SK-N-SH (cell line): ENCODE data around the gene IGSF9B. TPM values are rescaled to one million over a fixed set of nuclear protein-coding genes. Genes with fewer than 3 reads are reported as not detected.

Source experiments
- CTCF ChIA-PET: fragments of 300-600, 350-600 bp; formaldehyde crosslinking; extraction: SDS; loops from one replicate; lab custom pipeline; 2021; lab: Yijun Ruan, JAX
- POLR2A ChIA-PET: fragments of 350-600 bp; sonication (Branson Sonifier 250); formaldehyde crosslinking; extraction: SDS; loops from one replicate; lab custom pipeline; 2020; ENCODE audit warnings: antibody characterized with exemption, inconsistent platforms; lab: Yijun Ruan, JAX
- DNase-seq: peaks from one replicate; pipeline ENCODE4 v3.0.0; 2012
- H2AFZ ChIP-seq: fragments of 200-600 bp; sonication (generic); 2 replicates; pipeline ENCODE4 v1.8.1; 2016; ENCODE audit warnings: antibody characterized with exemption, mild to moderate bottlenecking, low read depth
- H3F3A ChIP-seq: fragments of 200-600 bp; sonication (generic); replicated peaks from 2 replicates; pipeline ENCODE3; 2016; ENCODE audit warnings: antibody characterized with exemption, mild to moderate bottlenecking; ENCODE audit not compliant: insufficient read depth
- H3K27ac ChIP-seq, 2 experiments: fragments of 200-500 bp in 1 of 2; fragments of 200-600 bp in 1 of 2; sonication (Bioruptor generic) in 1 of 2; sonication (generic), shearing (Covaris generic) in 1 of 2; 2 replicates each; pipeline versions ENCODE4 v1.5.1 to v1.6.1; 2014 to 2016; ENCODE audit warnings: low read depth in 2 of 2, inconsistent platforms in 1 of 2, low read length in 1 of 2, mild to moderate bottlenecking in 1 of 2, mixed read lengths in 1 of 2
- H3K27me3 ChIP-seq: fragments of 200-600 bp; sonication (generic), shearing (Covaris generic); 2 replicates; pipeline ENCODE4 v1.6.1; 2016; ENCODE audit warnings: mixed run types; ENCODE audit not compliant: insufficient read depth
- H3K36me3 ChIP-seq, 2 experiments: fragments of 200-500 bp in 1 of 2; fragments of 200-600 bp in 1 of 2; sonication (Bioruptor generic) in 1 of 2; sonication (generic) in 1 of 2; replicated peaks in 1 of 2; 2 replicates each; pipeline versions ENCODE3 to v1.5.1; 2014 to 2016; ENCODE audit warnings: low read length in 1 of 2, mild to moderate bottlenecking in 1 of 2; ENCODE audit not compliant: insufficient read depth in 2 of 2, control insufficient read depth in 1 of 2
- H3K4me1 ChIP-seq, 2 experiments: fragments of 200-500 bp in 1 of 2; fragments of 200-600 bp in 1 of 2; sonication (Bioruptor generic) in 1 of 2; sonication (generic), shearing (Covaris generic) in 1 of 2; 2 replicates each; pipeline versions ENCODE4 v1.5.1 to v1.6.1; 2014 to 2016; ENCODE audit warnings: low read depth in 1 of 2, low read length in 1 of 2, mixed run types in 1 of 2; ENCODE audit not compliant: insufficient read depth in 2 of 2, control insufficient read depth in 1 of 2
- H3K4me2 ChIP-seq: fragments of 200-600 bp; sonication (generic), shearing (Covaris generic); 2 replicates; pipeline ENCODE4 v1.6.1; 2017; ENCODE audit warnings: mixed run types
- H3K4me3 ChIP-seq, 2 experiments: fragments of 200-500 bp in 1 of 2; fragments of 200-600 bp in 1 of 2; sonication (Bioruptor generic) in 1 of 2; sonication (generic), shearing (Covaris generic) in 1 of 2; 2 replicates each; pipeline versions ENCODE4 v1.5.1 to v1.8.1; 2014 to 2016; ENCODE audit warnings: low read depth in 2 of 2, inconsistent platforms in 1 of 2, low read length in 1 of 2, mild to moderate bottlenecking in 1 of 2, mixed read lengths in 1 of 2, moderate library complexity in 1 of 2
- H3K79me2 ChIP-seq: fragments of 200-600 bp; sonication (generic); 2 replicates; pipeline ENCODE4 v1.8.1; 2017; ENCODE audit warnings: mild to moderate bottlenecking; ENCODE audit not compliant: insufficient read depth
- H3K9ac ChIP-seq: fragments of 200-600 bp; sonication (generic); 2 replicates; pipeline ENCODE4 v1.6.1; 2017; ENCODE audit warnings: mixed run types
- H3K9me2 ChIP-seq: fragments of 200-600 bp; sonication (generic); 2 replicates; pipeline ENCODE4 v1.6.1; 2017; ENCODE audit warnings: mixed run types
- H3K9me3 ChIP-seq: fragments of 200-600 bp; sonication (generic); 2 replicates; pipeline ENCODE4 v1.6.1; 2017; ENCODE audit warnings: mixed run types, mild to moderate bottlenecking, moderate library complexity
- H4K20me1 ChIP-seq: fragments of 200-600 bp; sonication (generic); 2 replicates; pipeline ENCODE4 v1.6.1; 2017; ENCODE audit warnings: mild to moderate bottlenecking, mixed run types; ENCODE audit not compliant: insufficient read depth
- CHD2 ChIP-seq: fragments of 150-350 bp; IDR thresholded peaks from 2 replicates; pipeline ENCODE4 v1.6.1; 2018; ENCODE audit warnings: low read length; ENCODE audit not compliant: partially characterized antibody
- ELF1 ChIP-seq: IDR thresholded peaks from 2 replicates; pipeline ENCODE4 v1.4.0; 2012
- EP300 ChIP-seq, 2 experiments: IDR thresholded peaks; 2 replicates each; pipeline versions ENCODE4 v1.4.0 to v1.6.1; 2012; ENCODE audit warnings: borderline replicate concordance in 1 of 2, low read depth in 1 of 2, low read length in 1 of 2
- EZH2phosphoT487 ChIP-seq: fragments of 200-600 bp; sonication (generic); IDR thresholded peaks from 2 replicates; pipeline ENCODE4 v1.6.1; 2017; ENCODE audit warnings: low read depth, mixed run types, mild to moderate bottlenecking, antibody characterized with exemption, moderate library complexity, borderline replicate concordance
- FOSL2 ChIP-seq: IDR thresholded peaks from 2 replicates; pipeline ENCODE4 v1.4.0; 2012; ENCODE audit warnings: low read depth, mild to moderate bottlenecking, moderate library complexity, borderline replicate concordance
- GABPA ChIP-seq: IDR thresholded peaks from 2 replicates; pipeline ENCODE4 v1.4.0; 2012; ENCODE audit warnings: low read depth, mild to moderate bottlenecking
- GATA2 ChIP-seq: sonication (generic); formaldehyde crosslinking; IDR thresholded peaks from 2 replicates; pipeline ENCODE4 v1.5.0; 2020; ENCODE audit warnings: mild to moderate bottlenecking, missing genetic modification reagents
- MEF2A ChIP-seq: IDR thresholded peaks from 2 replicates; pipeline ENCODE4 v1.4.0; 2012; ENCODE audit warnings: low read depth, borderline replicate concordance
- NFIC ChIP-seq: IDR thresholded peaks from 2 replicates; pipeline ENCODE4 v1.4.0; 2012; ENCODE audit warnings: borderline replicate concordance
- RAD21 ChIP-seq: IDR thresholded peaks from 2 replicates; pipeline ENCODE4 v1.6.1; 2012; ENCODE audit warnings: mild to moderate bottlenecking, low read length
- RCOR1 ChIP-seq: fragments of 150-350 bp; IDR thresholded peaks from 2 replicates; pipeline ENCODE4 v1.6.1; 2017; ENCODE audit warnings: antibody characterized with exemption, low read length
- RXRA ChIP-seq: IDR thresholded peaks from 2 replicates; pipeline ENCODE4 v1.4.0; 2012; ENCODE audit warnings: low read depth, mild to moderate bottlenecking, borderline replicate concordance
- SIN3A ChIP-seq: IDR thresholded peaks from 2 replicates; pipeline ENCODE4 v1.6.1; 2012; ENCODE audit warnings: low read depth, mild to moderate bottlenecking, low read length, moderate library complexity, borderline replicate concordance
- TAF1 ChIP-seq: IDR thresholded peaks from 2 replicates; pipeline ENCODE4 v1.6.1; 2012; ENCODE audit warnings: low read depth, mild to moderate bottlenecking, low read length, moderate library complexity, borderline replicate concordance
- TEAD4 ChIP-seq: IDR thresholded peaks from 2 replicates; pipeline ENCODE4 v1.4.0; 2012; ENCODE audit warnings: mild to moderate bottlenecking, borderline replicate concordance; ENCODE audit not compliant: insufficient read depth
- YY1 ChIP-seq: IDR thresholded peaks from 2 replicates; pipeline ENCODE4 v1.4.0; 2012; ENCODE audit warnings: low read depth, mild to moderate bottlenecking
- WGBS: methylation state at CpG from one replicate; pipeline ENCODE4 v1.1.6; 2017; ENCODE audit warnings: low lambda C conversion rate; 5-methylcytosine and 5-hydroxymethylcytosine counted together
- polyA plus RNA-seq, 3 experiments: library from polyadenylated mRNA; depleted of rRNA; stranded (reverse); fragments of >200 nt; gene quantifications; 2 replicates each; pipeline ENCODE4 v1.2.3, GENCODE V29; 2012
- TF ChIP-seq, protein P1 (sequence below): fragments of 150-350 bp; IDR thresholded peaks from 2 replicates; pipeline ENCODE4 v1.6.1; 2017; ENCODE audit warnings: antibody characterized with exemption, low read length, low read depth, borderline replicate concordance
- TF ChIP-seq, protein P2 (sequence below): fragments of 150-350 bp; IDR thresholded peaks from 2 replicates; pipeline ENCODE4 v1.6.1; 2016; ENCODE audit warnings: mild to moderate bottlenecking, low read depth, low read length

The IGSF9B gene
- polyA plus RNA-seq, 1 of the 3 experiments (the other 2 are of a cell fraction): 0.41 TPM

DNA sequence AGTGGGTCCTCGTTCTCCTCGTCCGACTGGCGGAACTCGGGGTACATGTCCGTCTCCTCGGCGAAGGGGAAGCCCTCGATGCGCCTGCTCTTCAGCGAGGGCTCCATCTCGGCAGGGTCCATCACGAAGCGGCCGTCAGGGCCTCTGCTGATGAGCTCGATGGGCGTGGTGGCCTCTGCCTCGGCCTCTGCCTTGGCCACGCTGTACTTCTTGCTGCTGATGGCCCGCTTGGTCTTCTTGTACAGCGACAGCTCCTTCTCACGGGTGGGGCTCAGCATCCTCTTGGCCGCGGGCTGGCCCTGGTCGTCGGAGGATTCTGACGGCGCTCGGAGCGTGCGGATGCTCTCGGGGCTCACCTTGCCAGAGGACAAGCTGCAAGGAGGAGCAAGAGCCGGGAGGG, 35.7 kb downstream of the IGSF9B start:
- Histone ChIP-seq H3K27me3 (no peaks in the 10 kb centered on the region), H3K4me1 (no peaks in the 10 kb centered on the region), H3K9me2 (no peaks in the 10 kb centered on the region), H3K4me2 (no peak overlapping the region), H2AFZ (no peak overlapping the region), H3F3A (no peaks in the 10 kb centered on the region), H3K27ac (no peak overlapping the region), H3K36me3 (peaks cover 0 to 2% of the 10 kb centered on the region in 2 experiments), H3K9me3 (no peaks in the 10 kb centered on the region), H3K4me3 (no peak overlapping the region), H3K79me2 (no peaks in the 10 kb centered on the region), H4K20me1 (no peaks in the 10 kb centered on the region), H3K9ac (no peak overlapping the region)
- ChIA-PET POLR2A (no interaction called here), CTCF (interaction anchor here (1.0 kb wide), 1 partner anchor 129 kb away, joined by 3 read pairs; no protein-coding TSS in a partner anchor)
- TF ChIP-seq, protein P1, sequence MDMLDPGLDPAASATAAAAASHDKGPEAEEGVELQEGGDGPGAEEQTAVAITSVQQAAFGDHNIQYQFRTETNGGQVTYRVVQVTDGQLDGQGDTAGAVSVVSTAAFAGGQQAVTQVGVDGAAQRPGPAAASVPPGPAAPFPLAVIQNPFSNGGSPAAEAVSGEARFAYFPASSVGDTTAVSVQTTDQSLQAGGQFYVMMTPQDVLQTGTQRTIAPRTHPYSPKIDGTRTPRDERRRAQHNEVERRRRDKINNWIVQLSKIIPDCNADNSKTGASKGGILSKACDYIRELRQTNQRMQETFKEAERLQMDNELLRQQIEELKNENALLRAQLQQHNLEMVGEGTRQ: no peak
- TF ChIP-seq RXRA (no peak), EP300 (IDR thresholded peaks at IDR 0.05; ENCODE audit: borderline replicate concordance in 1 of 2, low read depth in 1 of 2, low read length in 1 of 2) (no peak), GATA2 (CRISPR knock-in tag) (no peak), ELF1 (no peak), GABPA (no peak), SIN3A (no peak), CHD2 (no peak), RCOR1 (no peak), EZH2phosphoT487 (no peak), NFIC (no peak), TEAD4 (no peak)
- no peak for DNase-seq
- WGBS: 78% methylated on average over 6 of the region's 33 CpGs

DNA sequence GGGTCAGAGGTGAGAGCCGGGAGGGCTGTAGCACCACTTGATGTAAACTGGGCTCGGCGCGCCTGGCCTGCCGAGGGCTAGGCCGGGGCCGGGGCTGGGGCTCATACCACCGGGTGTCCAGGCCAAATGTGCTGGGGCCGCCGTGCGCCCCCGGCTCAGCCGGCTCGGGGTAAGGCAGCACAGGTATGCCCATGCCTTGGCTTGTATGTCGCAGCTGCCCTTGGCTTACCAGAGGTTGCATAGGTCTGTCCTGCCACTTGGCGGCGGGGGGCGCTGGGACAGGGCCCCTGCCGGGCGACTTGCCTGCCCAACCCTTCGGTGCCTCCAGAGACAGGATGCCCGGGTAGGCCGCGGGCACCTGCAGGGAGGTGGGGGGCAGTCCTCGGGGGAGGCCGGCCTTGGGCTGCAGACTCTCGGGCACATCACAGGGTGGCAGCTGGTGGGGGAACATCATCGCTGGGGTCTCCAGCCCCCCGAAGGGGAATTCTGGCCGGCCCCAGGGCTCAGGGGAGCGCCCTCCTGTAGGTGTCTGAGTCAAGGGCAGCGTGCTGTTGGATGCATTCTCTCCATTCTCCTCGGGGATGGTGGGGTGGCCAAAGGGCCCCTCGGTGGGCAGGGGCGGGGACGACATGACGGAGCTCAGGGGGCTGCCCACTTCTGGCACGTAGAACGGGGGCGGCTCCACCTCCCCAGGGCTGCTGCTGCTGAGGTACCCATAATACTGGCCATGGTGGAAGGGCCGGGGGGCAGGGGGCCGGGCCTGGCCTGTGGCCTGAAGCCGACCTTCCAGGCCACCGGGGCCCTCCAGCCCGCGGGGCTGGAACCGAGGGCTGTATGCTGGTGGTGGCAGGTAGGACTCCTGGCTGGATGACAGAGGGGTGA, 36.4 kb downstream of the IGSF9B start:
- Histone ChIP-seq H2AFZ (no peak overlapping the region), H3K9me2 (no peaks in the 10 kb centered on the region), H4K20me1 (no peaks in the 10 kb centered on the region), H3K36me3 (peaks cover 0 to 2% of the 10 kb centered on the region in 2 experiments), H3K4me3 (no peak overlapping the region), H3K27me3 (no peaks in the 10 kb centered on the region), H3K9me3 (no peaks in the 10 kb centered on the region), H3K4me2 (no peak overlapping the region), H3K4me1 (no peaks in the 10 kb centered on the region), H3K9ac (no peak overlapping the region), H3K27ac (no peak overlapping the region), H3K79me2 (no peaks in the 10 kb centered on the region), H3F3A (no peaks in the 10 kb centered on the region)
- 71% methylated on average over 3 of the region's 47 CpGs for WGBS
- POLR2A ChIA-PET: no interaction called here
- CTCF ChIA-PET: interaction anchor here (0.6 to 1.0 kb wide), 2 partner anchors 130 to 962 kb away, joined by 3 read pairs; no protein-coding TSS in a partner anchor
- DNase-seq: no peak
- TF ChIP-seq TAF1 (no peak), YY1 (no peak), MEF2A (no peak), RAD21 (no peak), FOSL2 (no peak)
- TF ChIP-seq, protein P2, sequence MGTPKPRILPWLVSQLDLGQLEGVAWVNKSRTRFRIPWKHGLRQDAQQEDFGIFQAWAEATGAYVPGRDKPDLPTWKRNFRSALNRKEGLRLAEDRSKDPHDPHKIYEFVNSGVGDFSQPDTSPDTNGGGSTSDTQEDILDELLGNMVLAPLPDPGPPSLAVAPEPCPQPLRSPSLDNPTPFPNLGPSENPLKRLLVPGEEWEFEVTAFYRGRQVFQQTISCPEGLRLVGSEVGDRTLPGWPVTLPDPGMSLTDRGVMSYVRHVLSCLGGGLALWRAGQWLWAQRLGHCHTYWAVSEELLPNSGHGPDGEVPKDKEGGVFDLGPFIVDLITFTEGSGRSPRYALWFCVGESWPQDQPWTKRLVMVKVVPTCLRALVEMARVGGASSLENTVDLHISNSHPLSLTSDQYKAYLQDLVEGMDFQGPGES: no peak
- TF ChIP-seq, protein P1: no peak
